Measurements from ENCODE around the gene NKX1-2.
A peak's percentile ranks its signal among the peaks of the same experiment; 100 is the strongest.
"Not testable (repeated sequence)": the region's sequence is repeated elsewhere in the genome, so short reads cannot be mapped to it uniquely, and the experiment has no call there.

Gene NKX1-2

DNA sequence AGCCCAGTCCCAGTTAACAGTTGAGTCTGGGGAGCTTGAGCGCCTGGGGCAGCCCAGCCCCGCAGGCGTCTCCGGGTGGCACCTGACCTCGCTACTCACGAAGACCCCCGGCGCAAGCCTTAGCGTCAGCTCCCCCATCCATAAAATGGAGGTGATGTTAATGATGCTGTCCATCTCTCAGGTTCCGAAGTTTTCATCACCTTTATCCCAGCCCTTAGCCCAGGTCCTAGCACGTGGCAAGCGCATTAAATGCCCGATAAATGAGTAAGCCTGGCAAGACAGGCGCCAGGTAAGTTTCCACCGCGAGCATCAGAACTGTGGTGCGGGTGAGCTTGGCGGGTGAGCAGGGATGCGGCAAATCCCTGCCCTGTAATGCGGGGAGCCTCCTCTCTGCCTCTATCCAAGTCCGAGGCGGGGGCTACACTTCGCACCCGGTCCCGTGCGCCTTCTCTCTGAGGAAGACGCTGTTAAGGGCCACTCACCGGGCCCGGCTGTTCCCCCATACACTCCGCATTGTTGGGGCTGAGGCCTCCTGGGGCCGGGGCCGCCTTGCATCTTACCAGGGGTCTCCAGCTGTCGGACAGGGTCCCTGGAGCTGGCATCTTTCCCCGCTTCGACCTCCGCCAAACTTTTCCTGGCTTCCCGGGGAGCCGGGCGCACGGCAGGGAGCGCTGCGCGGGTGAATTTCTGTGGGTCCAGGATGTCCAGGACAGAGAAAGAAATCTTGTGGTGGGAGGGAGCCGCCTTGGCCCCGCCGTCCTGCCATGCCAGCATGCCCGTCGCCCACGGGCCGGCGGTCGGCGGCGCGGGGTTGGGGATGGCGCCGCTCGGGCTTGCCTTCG is 444 bp downstream of the NKX1-2 start:
- Histone ChIP-seq H3K4me3 (ENCODE audit: low read length) (peak overlapping the region; percentile 57), H3K9me3 (ENCODE audit: insufficient read depth, low read depth, low read length) (no peaks in the 10 kb centered on the region), H3K9ac (ENCODE audit: low read depth, low read length) (peak overlapping the region; percentile 11; the same call in 1 of the 2 replicates), H3K36me3 (ENCODE audit: insufficient read depth, low read length) (no peaks in the 10 kb centered on the region), H3K4me1 (ENCODE audit: insufficient read depth, low read length) (peaks cover 36% of the 10 kb centered on the region), H3K27me3 (ENCODE audit: insufficient read depth, low read length) (peaks cover 96% of the 10 kb centered on the region), H3K27ac (ENCODE audit: low read depth, low read length) (no peak overlapping the region)
- under 1% methylated on average over 55 of the region's 59 CpGs for WGBS

DNA sequence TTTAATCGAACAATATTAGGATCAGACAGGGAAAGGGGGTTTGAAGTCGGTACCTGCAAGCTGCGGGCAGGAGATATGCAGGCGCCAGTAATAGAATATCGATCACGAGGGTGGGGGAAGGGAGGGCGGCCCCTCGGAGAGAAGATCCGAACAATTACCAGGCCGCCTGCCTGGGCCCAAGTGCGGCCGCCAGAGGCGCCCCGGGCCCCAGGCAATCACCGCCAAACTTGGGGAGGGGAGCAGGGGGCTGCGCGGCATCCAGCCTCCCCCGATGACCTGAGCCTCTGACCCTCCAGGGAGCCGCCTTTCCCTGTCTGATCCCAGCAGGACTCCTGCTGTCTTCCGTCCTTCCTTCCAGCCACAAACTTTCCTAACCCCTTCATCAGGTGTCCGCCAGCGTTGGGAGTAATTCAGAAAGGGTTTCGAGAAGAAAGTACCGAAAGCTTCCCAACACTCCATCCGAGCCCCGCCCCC is 1.1 kb downstream of the NKX1-2 start:
- Histone ChIP-seq H3K4me3 (ENCODE audit: low read length) (peak overlapping the region; percentile 57), H3K27ac (ENCODE audit: low read depth, low read length) (no peak overlapping the region), H3K27me3 (ENCODE audit: insufficient read depth, low read length) (peaks cover 91% of the 10 kb centered on the region), H3K4me1 (ENCODE audit: insufficient read depth, low read length) (peaks cover 29% of the 10 kb centered on the region), H3K9ac (ENCODE audit: low read depth, low read length) (peak overlapping the region; percentile 11; the same call in 1 of the 2 replicates), H3K9me3 (ENCODE audit: insufficient read depth, low read depth, low read length) (no peaks in the 10 kb centered on the region), H3K36me3 (ENCODE audit: insufficient read depth, low read length) (no peaks in the 10 kb centered on the region)
- WGBS, result under 1% methylated on average over 26 of the region's 26 CpGs

DNA sequence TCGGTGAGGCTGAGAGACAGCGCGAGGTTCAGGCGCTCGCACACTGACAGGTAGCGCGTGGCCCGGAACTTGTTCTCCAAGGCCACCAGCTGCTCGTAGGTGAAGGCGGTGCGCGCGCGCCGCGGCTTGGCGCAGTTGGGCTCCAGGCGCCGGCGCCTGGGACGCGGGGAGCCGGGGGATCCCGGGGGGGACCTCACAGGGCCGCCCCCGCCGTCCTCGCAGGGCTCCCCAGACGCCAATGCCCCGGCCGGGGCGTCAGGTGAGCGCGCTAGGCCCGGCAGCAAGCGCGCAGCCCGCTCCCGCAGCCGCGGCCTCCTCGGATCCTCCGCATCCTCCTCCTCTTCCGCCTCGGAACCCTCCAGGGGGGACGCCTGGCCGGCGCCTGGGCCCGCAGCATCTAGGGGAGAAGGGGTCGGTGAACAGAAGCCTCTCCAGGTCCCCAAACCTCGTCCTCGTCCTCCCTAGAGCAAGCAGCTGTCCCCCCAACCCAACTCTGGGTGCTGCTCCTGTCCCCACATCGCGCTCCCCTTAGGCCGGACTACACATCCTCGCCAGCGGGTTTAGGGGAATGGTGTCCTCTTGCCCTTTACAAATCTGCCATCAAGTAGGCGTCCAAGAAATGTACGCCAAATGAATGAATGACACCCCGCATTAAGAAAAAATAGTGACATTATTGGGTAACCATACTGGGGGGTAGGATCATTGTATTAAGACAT is 1.9 kb downstream of the NKX1-2 start:
- Histone ChIP-seq H3K4me1 (ENCODE audit: insufficient read depth, low read length) (peaks cover 24% of the 10 kb centered on the region), H3K9me3 (ENCODE audit: insufficient read depth, low read depth, low read length) (no peaks in the 10 kb centered on the region), H3K27me3 (ENCODE audit: insufficient read depth, low read length) (peaks cover 85% of the 10 kb centered on the region), H3K27ac (ENCODE audit: low read depth, low read length) (no peak overlapping the region), H3K4me3 (ENCODE audit: low read length) (peak overlapping the region; percentile 57), H3K36me3 (ENCODE audit: insufficient read depth, low read length) (no peaks in the 10 kb centered on the region), H3K9ac (ENCODE audit: low read depth, low read length) (peak overlapping the region; percentile 16; the same call in 1 of the 2 replicates)
- WGBS, result under 1% methylated on average over 59 of the region's 60 CpGs

DNA sequence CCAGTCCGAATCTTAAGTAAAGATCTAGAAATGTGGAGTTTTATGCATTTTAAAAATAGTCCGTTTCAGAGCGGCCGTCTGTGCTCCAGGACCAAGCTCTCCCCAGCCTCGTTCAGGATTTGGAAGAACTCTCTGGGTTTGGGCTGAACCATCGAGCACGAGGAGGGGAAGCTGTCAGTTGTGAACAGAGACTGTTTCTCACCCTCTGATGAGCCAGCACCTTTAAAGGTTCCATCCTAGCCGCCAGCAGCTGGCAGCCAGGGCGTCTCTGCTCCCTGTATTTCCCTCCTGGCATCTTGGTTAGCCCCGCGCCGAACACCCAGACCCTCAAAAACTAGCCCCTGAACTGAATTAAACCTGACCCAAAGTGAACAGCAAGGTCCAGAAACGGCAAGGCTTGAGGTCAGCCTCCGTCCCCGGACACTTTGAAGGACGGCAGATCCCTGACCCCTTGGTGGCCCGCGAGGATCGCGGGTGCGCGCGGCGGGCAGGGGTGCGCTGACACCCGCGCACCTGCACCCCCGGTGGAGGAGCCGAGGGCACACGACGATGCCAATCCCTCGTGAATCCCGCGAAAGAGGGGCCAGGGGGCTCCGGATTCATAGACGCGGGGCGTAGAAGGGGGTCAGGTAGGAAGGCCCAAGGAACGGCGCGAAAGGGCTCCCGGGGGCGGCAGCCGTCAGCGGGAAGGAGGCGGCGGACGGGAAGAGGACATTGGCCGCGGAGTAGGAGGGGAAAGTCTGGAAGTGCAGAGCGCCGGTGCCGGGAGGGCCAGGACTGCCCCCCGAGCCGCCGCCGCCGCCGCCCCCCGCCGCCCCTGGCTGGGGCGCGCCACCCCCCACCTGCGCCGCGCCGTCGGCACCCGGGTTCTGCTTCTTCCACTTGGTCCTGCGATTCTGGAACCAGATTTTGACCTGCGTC is 2.7 kb downstream of the NKX1-2 start:
- peak overlapping the region; percentile 57 for H3K4me3 ChIP-seq (ENCODE audit: low read length)

DNA sequence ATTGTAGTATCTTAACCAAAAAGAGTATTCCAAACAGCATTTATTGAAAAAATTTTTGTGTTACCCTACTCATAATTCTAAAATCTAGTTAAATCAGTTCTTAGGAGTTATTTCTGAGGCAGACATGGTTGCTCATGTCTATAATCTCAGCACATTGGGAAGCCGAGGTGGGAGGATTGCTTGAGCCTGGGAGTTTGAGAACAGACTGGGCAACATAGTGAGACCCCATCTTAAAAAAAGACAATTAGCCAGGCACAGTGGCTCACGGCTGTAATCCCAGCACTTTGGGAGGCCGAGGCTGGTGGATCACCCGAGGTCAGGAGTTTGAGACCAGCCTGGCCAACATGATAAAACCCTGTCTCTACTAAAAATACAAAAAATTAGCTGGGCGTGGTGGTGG is 8.1 kb downstream of the NKX1-2 start:
- not testable (repeated sequence) for H3K27ac ChIP-seq (ENCODE audit: low read depth, low read length); H3K4me3 ChIP-seq (ENCODE audit: low read length); H3K9me3 ChIP-seq (ENCODE audit: insufficient read depth, low read depth, low read length); H3K9ac ChIP-seq (ENCODE audit: low read depth, low read length); H3K36me3 ChIP-seq (ENCODE audit: insufficient read depth, low read length); H3K4me1 ChIP-seq (ENCODE audit: insufficient read depth, low read length)
- WGBS, result 88% methylated on average over 5 of the region's 5 CpGs
- H3K27me3 ChIP-seq (ENCODE audit: insufficient read depth, low read length), result peaks cover 25% of the 10 kb centered on the region

More for the DNA sequence above, 2.7 kb downstream of the NKX1-2 start:
- no peak overlapping the region for H3K27ac ChIP-seq (ENCODE audit: low read depth, low read length)
- H3K4me1 ChIP-seq (ENCODE audit: insufficient read depth, low read length), result peaks cover 22% of the 10 kb centered on the region
- no peaks in the 10 kb centered on the region for H3K9me3 ChIP-seq (ENCODE audit: insufficient read depth, low read depth, low read length)
- peaks cover 77% of the 10 kb centered on the region for H3K27me3 ChIP-seq (ENCODE audit: insufficient read depth, low read length)
- H3K9ac ChIP-seq (ENCODE audit: low read depth, low read length), result no peak overlapping the region; the same call in 1 of the 2 replicates
- 19% methylated on average over 71 of the region's 71 CpGs for WGBS
- H3K36me3 ChIP-seq (ENCODE audit: insufficient read depth, low read length), result no peaks in the 10 kb centered on the region

DNA sequence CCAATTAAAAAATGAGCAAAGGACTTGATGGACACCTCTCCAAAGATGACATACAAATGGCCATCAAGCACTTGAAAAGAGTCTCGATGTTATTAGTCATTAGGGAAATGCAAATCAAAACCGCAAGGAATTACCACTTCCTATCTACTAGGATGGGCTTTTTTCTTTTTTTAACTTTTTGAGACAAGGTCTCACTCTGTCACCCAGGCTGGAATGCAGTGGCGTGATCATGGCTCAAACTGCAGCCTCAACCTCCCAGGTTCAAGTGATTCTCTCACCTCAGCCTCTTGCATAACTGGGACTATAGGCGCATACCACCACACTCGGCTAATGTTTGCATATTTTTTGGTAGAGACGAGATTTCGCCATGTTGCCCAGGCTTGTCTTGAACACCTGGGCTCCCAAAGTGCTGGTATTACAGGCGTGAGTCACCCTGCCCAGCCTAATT is 13.6 kb downstream of the NKX1-2 start:
- no peak overlapping the region for H3K9ac ChIP-seq (ENCODE audit: low read depth, low read length)
- no peaks in the 10 kb centered on the region for H3K27me3 ChIP-seq (ENCODE audit: insufficient read depth, low read length)
- H3K9me3 ChIP-seq (ENCODE audit: insufficient read depth, low read depth, low read length), result no peaks in the 10 kb centered on the region
- H3K27ac ChIP-seq (ENCODE audit: low read depth, low read length), result no peak overlapping the region
- no peaks in the 10 kb centered on the region for H3K36me3 ChIP-seq (ENCODE audit: insufficient read depth, low read length)
- 85% methylated on average over 8 of the region's 8 CpGs for WGBS
- no peak overlapping the region for H3K4me3 ChIP-seq (ENCODE audit: low read length)
- no peaks in the 10 kb centered on the region for H3K4me1 ChIP-seq (ENCODE audit: insufficient read depth, low read length)

GRCh38 chr10:124435683-124436082 is 14.2 kb downstream of the NKX1-2 start:
- over 99% methylated on average over 4 of the region's 4 CpGs for WGBS
- H3K36me3 ChIP-seq (ENCODE audit: insufficient read depth, low read length); H3K4me3 ChIP-seq (ENCODE audit: low read length); H3K9ac ChIP-seq (ENCODE audit: low read depth, low read length); H3K9me3 ChIP-seq (ENCODE audit: insufficient read depth, low read depth, low read length); H3K27me3 ChIP-seq (ENCODE audit: insufficient read depth, low read length); H3K27ac ChIP-seq (ENCODE audit: low read depth, low read length); H3K4me1 ChIP-seq (ENCODE audit: insufficient read depth, low read length): not testable (repeated sequence)

DNA sequence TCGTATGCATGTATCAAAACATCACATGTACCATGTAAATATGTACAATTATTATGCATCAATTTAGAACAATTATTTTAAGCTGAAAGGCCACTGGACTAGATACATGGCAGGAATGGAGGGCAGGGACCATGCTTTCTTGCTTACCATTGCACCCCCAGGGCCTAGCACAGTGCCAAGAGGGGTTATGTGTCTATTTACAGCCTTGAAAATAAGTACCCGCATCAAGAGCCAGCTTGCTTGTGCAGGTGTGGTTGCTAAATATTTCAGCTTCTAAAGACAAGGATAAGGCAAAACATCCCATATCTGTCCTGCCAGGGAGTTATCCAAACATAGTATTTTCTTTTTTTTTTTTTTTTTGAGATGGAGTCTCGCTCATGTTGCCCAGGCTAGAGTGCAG is 16.4 kb downstream of the NKX1-2 start:
- Histone ChIP-seq H3K27ac (ENCODE audit: low read depth, low read length) (no peak overlapping the region), H3K36me3 (ENCODE audit: insufficient read depth, low read length) (no peaks in the 10 kb centered on the region), H3K9me3 (ENCODE audit: insufficient read depth, low read depth, low read length) (no peaks in the 10 kb centered on the region), H3K27me3 (ENCODE audit: insufficient read depth, low read length) (no peaks in the 10 kb centered on the region), H3K9ac (ENCODE audit: low read depth, low read length) (no peak overlapping the region), H3K4me1 (ENCODE audit: insufficient read depth, low read length) (0 out of 2 replicates have a peak, but pooled peaks cover 2% of the 10 kb centered on the region), H3K4me3 (ENCODE audit: low read length) (no peak overlapping the region)
- WGBS, result 94% methylated on average over 2 of the region's 3 CpGs

GRCh38 chr10:124430077-124430476 is 19.8 kb downstream of the NKX1-2 start:
- no peak overlapping the region for H3K27ac ChIP-seq (ENCODE audit: low read depth, low read length)
- WGBS, result 98% methylated on average over 2 of the region's 4 CpGs
- no peaks in the 10 kb centered on the region for H3K9me3 ChIP-seq (ENCODE audit: insufficient read depth, low read depth, low read length)
- no peaks in the 10 kb centered on the region for H3K36me3 ChIP-seq (ENCODE audit: insufficient read depth, low read length)
- H3K4me1 ChIP-seq (ENCODE audit: insufficient read depth, low read length), result 0 out of 2 replicates have a peak, but pooled peaks cover 3% of the 10 kb centered on the region
- H3K9ac ChIP-seq (ENCODE audit: low read depth, low read length), result no peak overlapping the region
- no peak overlapping the region for H3K4me3 ChIP-seq (ENCODE audit: low read length)
- H3K27me3 ChIP-seq (ENCODE audit: insufficient read depth, low read length), result no peaks in the 10 kb centered on the region

GRCh38 chr10:124429576-124429975 is 20.3 kb downstream of the NKX1-2 start:
- Histone ChIP-seq H3K4me1 (ENCODE audit: insufficient read depth, low read length) (0 out of 2 replicates have a peak, but pooled peaks cover 3% of the 10 kb centered on the region), H3K9me3 (ENCODE audit: insufficient read depth, low read depth, low read length) (no peaks in the 10 kb centered on the region), H3K9ac (ENCODE audit: low read depth, low read length) (no peak overlapping the region), H3K4me3 (ENCODE audit: low read length) (no peak overlapping the region), H3K27ac (ENCODE audit: low read depth, low read length) (no peak overlapping the region), H3K27me3 (ENCODE audit: insufficient read depth, low read length) (no peaks in the 10 kb centered on the region), H3K36me3 (ENCODE audit: insufficient read depth, low read length) (no peaks in the 10 kb centered on the region)
- 85% methylated on average over 5 of the region's 5 CpGs for WGBS

Measured in HUES64 (cell line).